Heart left ventricle (tissue), 13 donors: ENCODE data around the gene LYRM1.

Experiments used
- POLR2A ChIP-seq, 2 donors: fragments of 450-650 bp; IDR thresholded peaks; one replicate each; pipeline ENCODE4 v1.6.1; 2017; ENCODE audit warnings: antibody characterized with exemption in 2 of 2, mild to moderate bottlenecking in 2 of 2, moderate library complexity in 2 of 2
- TF ChIP-seq, protein P1 (sequence below), 12 donors: fragments of 200-600 bp; sonication (generic) in 4 of 12; IDR thresholded peaks; one replicate each; pipeline versions ENCODE4 v1.5.0 to v1.8.0; 2018 to 2022; ENCODE audit warnings: antibody characterized with exemption in 12 of 12, mild to moderate bottlenecking in 5 of 12
- donor health status: ischemic (EF 13 %, LVEDD 7.1; RV severe dilation, severe dysfunction).
- donor health status: DM: no; HTN: yes; CAD: no.
- donor health status: DM: no; HTN: no; CAD: no.
- donor health status: ischemic (EF 25% LVEDD 6.9; RV normal size, moderate dysfunction).
- donor health status: ischemic (EF 25% LVEDD 5.7; RV mildly dilated, moderate dysfunction).
- donor health status: ischemic (EF 35%, LVEDD 5.7; RV mildly dilated, moderate dysfunction).
- donor health status: nonischemic (EF 11% LVEDD 7.7; RV severe dilation, severe dysfunction).
- donor health status: DM: yes; HTN: yes; CAD: no.
- donor health status: PGD.
- donor health status: ischemic (EF 29% LVEDD 5.4; RV normal size, mild dysfunction).
- donor health status: nonischemic (EF 23%, LVEDD 6.1; RV moderate dilation, normal function).

DNA sequence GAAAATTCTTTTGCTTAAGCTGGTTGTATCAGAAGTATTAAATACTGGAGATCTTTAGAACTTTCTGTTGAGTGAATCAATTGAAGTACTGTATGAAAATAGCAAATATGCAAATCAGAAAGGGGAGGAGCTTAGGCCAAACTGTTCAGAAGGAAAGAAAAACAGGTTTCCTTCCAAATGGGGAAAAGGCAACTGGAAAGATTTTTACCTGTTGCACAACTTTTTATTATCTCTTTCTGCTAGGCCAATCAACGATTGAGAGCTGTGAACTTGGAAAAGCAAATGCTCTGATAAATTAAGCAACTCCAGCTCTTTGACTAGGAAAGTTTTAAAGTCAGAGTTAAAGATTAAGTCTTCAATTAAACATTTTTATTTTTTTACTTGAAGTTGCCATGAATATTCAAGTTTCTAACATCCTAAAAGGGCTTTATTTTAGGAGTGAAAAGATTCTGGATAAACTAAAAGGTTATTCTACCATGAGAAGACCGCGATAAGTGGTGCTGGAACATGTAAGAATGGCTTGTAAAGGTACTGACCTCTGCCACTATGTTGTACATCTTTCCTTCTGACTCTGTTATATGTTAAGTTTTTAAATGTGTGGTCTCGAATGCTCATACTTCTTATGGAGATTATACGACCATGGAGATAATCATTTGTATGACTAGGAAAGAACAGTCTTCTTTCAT, 16.9 kb upstream of the LYRM1 start:
- TF ChIP-seq, protein P1, sequence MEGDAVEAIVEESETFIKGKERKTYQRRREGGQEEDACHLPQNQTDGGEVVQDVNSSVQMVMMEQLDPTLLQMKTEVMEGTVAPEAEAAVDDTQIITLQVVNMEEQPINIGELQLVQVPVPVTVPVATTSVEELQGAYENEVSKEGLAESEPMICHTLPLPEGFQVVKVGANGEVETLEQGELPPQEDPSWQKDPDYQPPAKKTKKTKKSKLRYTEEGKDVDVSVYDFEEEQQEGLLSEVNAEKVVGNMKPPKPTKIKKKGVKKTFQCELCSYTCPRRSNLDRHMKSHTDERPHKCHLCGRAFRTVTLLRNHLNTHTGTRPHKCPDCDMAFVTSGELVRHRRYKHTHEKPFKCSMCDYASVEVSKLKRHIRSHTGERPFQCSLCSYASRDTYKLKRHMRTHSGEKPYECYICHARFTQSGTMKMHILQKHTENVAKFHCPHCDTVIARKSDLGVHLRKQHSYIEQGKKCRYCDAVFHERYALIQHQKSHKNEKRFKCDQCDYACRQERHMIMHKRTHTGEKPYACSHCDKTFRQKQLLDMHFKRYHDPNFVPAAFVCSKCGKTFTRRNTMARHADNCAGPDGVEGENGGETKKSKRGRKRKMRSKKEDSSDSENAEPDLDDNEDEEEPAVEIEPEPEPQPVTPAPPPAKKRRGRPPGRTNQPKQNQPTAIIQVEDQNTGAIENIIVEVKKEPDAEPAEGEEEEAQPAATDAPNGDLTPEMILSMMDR (IDR thresholded peaks at IDR 0.05) = no peak
- no peak for TF ChIP-seq POLR2A (IDR thresholded peaks at IDR 0.05)
